Astrocyte (in vitro differentiated cells and primary cell): ENCODE results near the gene STUM. TPM values are rescaled to one million over a fixed set of nuclear protein-coding genes. Genes with fewer than 3 reads are reported as not detected.

Source experiments
- DNase-seq: peaks from one replicate; pipeline ENCODE4 v3.0.0-alpha.2; 2010; ENCODE audit warnings: low read depth
- FAIRE-seq: peaks from 2 replicates; lab custom pipeline; 2011; peaks lifted over from hg19 to GRCh38; lab: Jason Lieb, UNC
- H2AFZ ChIP-seq: 2 replicates; pipeline ENCODE4 v1.6.0; 2012; ENCODE audit warnings: low read depth, low read length, inconsistent platforms
- H3K27ac ChIP-seq: 2 replicates; pipeline ENCODE4 v1.5.1; 2011; ENCODE audit warnings: low read depth, low read length, inconsistent platforms
- H3K27me3 ChIP-seq: 2 replicates; pipeline ENCODE4 v1.6.0; 2011; ENCODE audit warnings: low read length, inconsistent platforms; ENCODE audit not compliant: insufficient read depth
- H3K36me3 ChIP-seq: 2 replicates; pipeline ENCODE4 v1.5.1; 2011; ENCODE audit warnings: low read length, inconsistent platforms; ENCODE audit not compliant: insufficient read depth
- H3K4me1 ChIP-seq: 2 replicates; pipeline ENCODE4 v1.5.1; 2011; ENCODE audit warnings: low read length, inconsistent platforms; ENCODE audit not compliant: insufficient read depth
- H3K4me2 ChIP-seq: 2 replicates; pipeline ENCODE4 v1.6.0; 2012; ENCODE audit warnings: low read length, inconsistent platforms
- H3K4me3 ChIP-seq: 2 replicates; pipeline ENCODE4 v1.5.1; 2011; ENCODE audit warnings: low read depth, mild to moderate bottlenecking, low read length, inconsistent platforms; ENCODE audit not compliant: insufficient read depth
- H3K79me2 ChIP-seq: 2 replicates; pipeline ENCODE4 v1.6.0; 2012; ENCODE audit warnings: mild to moderate bottlenecking, low read length, inconsistent platforms; ENCODE audit not compliant: insufficient read depth
- H3K9ac ChIP-seq: 2 replicates; pipeline ENCODE4 v1.6.0; 2012; ENCODE audit warnings: mild to moderate bottlenecking, low read length, inconsistent platforms
- H3K9me3 ChIP-seq: 2 replicates; pipeline ENCODE4 v1.5.1; 2012; ENCODE audit warnings: low read depth, mild to moderate bottlenecking, low read length, inconsistent platforms; ENCODE audit not compliant: insufficient read depth
- H4K20me1 ChIP-seq: 2 replicates; pipeline ENCODE4 v1.6.0; 2012; ENCODE audit warnings: low read length, inconsistent platforms; ENCODE audit not compliant: insufficient read depth
- H3K27ac Mint-ChIP-seq: one replicate; pipeline ENCODE4 v1.8.0; 2021; ENCODE audit warnings: mild to moderate bottlenecking, mixed read lengths; ENCODE audit not compliant: unreplicated experiment
- H3K27me3 Mint-ChIP-seq: one replicate; pipeline ENCODE4 v1.8.0; 2021; ENCODE audit warnings: low read depth, mixed read lengths; ENCODE audit not compliant: unreplicated experiment
- H3K36me3 Mint-ChIP-seq: one replicate; pipeline ENCODE4 v1.8.0; 2021; ENCODE audit warnings: low read depth, mixed read lengths; ENCODE audit not compliant: unreplicated experiment
- H3K4me1 Mint-ChIP-seq: one replicate; pipeline ENCODE4 v1.8.0; 2021; ENCODE audit warnings: low read depth, mixed read lengths; ENCODE audit not compliant: unreplicated experiment
- H3K4me3 Mint-ChIP-seq: one replicate; pipeline ENCODE4 v1.8.0; 2021; ENCODE audit warnings: mild to moderate bottlenecking, moderate library complexity, mixed read lengths; ENCODE audit not compliant: unreplicated experiment
- H3K9me3 Mint-ChIP-seq: one replicate; pipeline ENCODE4 v1.8.0; 2021; ENCODE audit warnings: mild to moderate bottlenecking, mixed read lengths; ENCODE audit not compliant: unreplicated experiment
- CTCF ChIP-seq: IDR thresholded peaks from 2 replicates; pipeline ENCODE4 v1.5.1; 2011; ENCODE audit warnings: low read depth, mild to moderate bottlenecking, inconsistent platforms, low read length, moderate library complexity; ENCODE audit not compliant: insufficient read depth
- EZH2 ChIP-seq: IDR thresholded peaks from 2 replicates; pipeline ENCODE4 v1.6.1; 2012; ENCODE audit warnings: mild to moderate bottlenecking, low read length, inconsistent platforms; ENCODE audit not compliant: insufficient read depth
- total RNA-seq: library from RNA; stranded (reverse); gene quantifications from 2 replicates; pipeline ENCODE4 v1.2.1, GENCODE V29; 2021

Gene STUM
- total RNA-seq, 1 donor from 2014 or later = not detected

- peaks cover 2% of the 10 kb centered on the region for H3K4me1 Mint-ChIP-seq
- no peak for FAIRE-seq
- H4K20me1 ChIP-seq = no peaks in the 10 kb centered on the region
- H3K4me1 ChIP-seq = peaks cover 3% of the 10 kb centered on the region
- H3K27me3 ChIP-seq = peaks cover 51% of the 10 kb centered on the region
- TF ChIP-seq CTCF (peak; percentile 98), EZH2 (no peak)
- H3K36me3 ChIP-seq = no peaks in the 10 kb centered on the region
- no peak overlapping the region for H3K27ac Mint-ChIP-seq
- peak; percentile 80 for DNase-seq
- H3K9me3 ChIP-seq = no peaks in the 10 kb centered on the region
- H3K9me3 Mint-ChIP-seq = no peaks in the 10 kb centered on the region
- H3K4me3 ChIP-seq = no peak overlapping the region
- no peak overlapping the region for H2AFZ ChIP-seq
- H3K9ac ChIP-seq = no peak overlapping the region
- H3K27ac ChIP-seq = no peak overlapping the region
- peak overlapping the region; percentile 34 for H3K4me3 Mint-ChIP-seq
- peaks cover 49% of the 10 kb centered on the region for H3K27me3 Mint-ChIP-seq
- no peaks in the 10 kb centered on the region for H3K36me3 Mint-ChIP-seq
- H3K79me2 ChIP-seq = no peaks in the 10 kb centered on the region
- no peak overlapping the region for H3K4me2 ChIP-seq
Observed at GRCh38 chr1:226547754-226548191, 791 bp upstream of the STUM start.

GRCh38 chr1:226549094-226549936, 751 bp downstream of the STUM start:
- Histone ChIP-seq H3K27ac (no peak overlapping the region), H4K20me1 (no peaks in the 10 kb centered on the region), H2AFZ (peak overlapping the region; percentile 39), H3K36me3 (no peaks in the 10 kb centered on the region), H3K79me2 (no peaks in the 10 kb centered on the region), H3K9me3 (no peaks in the 10 kb centered on the region), H3K4me3 (no peak overlapping the region), H3K9ac (no peak overlapping the region), H3K4me1 (peaks cover 3% of the 10 kb centered on the region), H3K27me3 (peaks cover 53% of the 10 kb centered on the region), H3K4me2 (peak overlapping the region; percentile 84)
- TF ChIP-seq CTCF (no peak), EZH2 (peak; percentile 98)
- no peaks in the 10 kb centered on the region for H3K9me3 Mint-ChIP-seq
- H3K27me3 Mint-ChIP-seq = peaks cover 64% of the 10 kb centered on the region
- DNase-seq (no peak), FAIRE-seq (no peak)
- no peaks in the 10 kb centered on the region for H3K36me3 Mint-ChIP-seq
- H3K4me1 Mint-ChIP-seq = peaks cover 2% of the 10 kb centered on the region
- H3K4me3 Mint-ChIP-seq = peak overlapping the region; percentile 51
- no peak overlapping the region for H3K27ac Mint-ChIP-seq
